Stimulated activated CD4-positive, alpha-beta T cell treated with anti-CD3 and anti-CD28 coated beads, Interleukin-1b, Interleukin-23, amount 100 ng/mL, for 1 hour (primary cell): ENCODE measurements around the gene LLGL2.
"Not testable (repeated sequence)": the region's sequence is repeated elsewhere in the genome, so short reads cannot be mapped to it uniquely, and the experiment has no call there.

ENCODE experiments used
- DNase-seq, 2 donors: peaks; one replicate each; pipeline ENCODE4 v3.0.0-alpha.2; 2020; ENCODE audit warnings: low read depth in 2 of 2

The LLGL2 gene

GRCh38 chr17:75506134-75506533 lies 19.4 kb upstream of the LLGL2 start:
- no peak for DNase-seq

- DNase-seq, result no peak
Measured at GRCh38 chr17:75506888-75507287, 18.6 kb upstream of the LLGL2 start.

GRCh38 chr17:75507733-75508719 lies 17.5 kb upstream of the LLGL2 start:
- DNase-seq, result no peak

GRCh38 chr17:75508931-75509361 lies 16.6 kb upstream of the LLGL2 start:
- DNase-seq, result no peak

GRCh38 chr17:75509528-75510258 lies 15.8 kb upstream of the LLGL2 start:
- DNase-seq, result no peak

- DNase-seq, result no peak
Measured at GRCh38 chr17:75511270-75511609, 14.3 kb upstream of the LLGL2 start.

GRCh38 chr17:75511610-75512575 lies 13.6 kb upstream of the LLGL2 start:
- DNase-seq, result no peak

- DNase-seq, result no peak
Measured at GRCh38 chr17:75512926-75513640, 12.4 kb upstream of the LLGL2 start.

GRCh38 chr17:75513641-75514000 lies 11.9 kb upstream of the LLGL2 start:
- no peak for DNase-seq

- DNase-seq, result no peak
Measured at GRCh38 chr17:75514299-75514918, 11.1 kb upstream of the LLGL2 start.

GRCh38 chr17:75514919-75515495 lies 10.5 kb upstream of the LLGL2 start:
- no peak for DNase-seq

GRCh38 chr17:75515496-75516254 lies 9.8 kb upstream of the LLGL2 start, which contains the start of gene CASKIN2:
TSS of gene CASKIN2 (minus strand) at chr17:75515537. CDS start at chr17:75513804, 1,733 bp downstream.
- peak; percentile 39 to 79 for DNase-seq

- peak; percentile 86 to 93 for DNase-seq
Measured at GRCh38 chr17:75516255-75516618, 9.3 kb upstream of the LLGL2 start, which contains the start of gene TSEN54. TSS of gene TSEN54 (plus strand) at chr17:75516528. CDS start at chr17:75516561, 33 bp downstream.

- no peak for DNase-seq
Measured at GRCh38 chr17:75516619-75517296, 8.7 kb upstream of the LLGL2 start.

GRCh38 chr17:75517297-75517865 lies 8.1 kb upstream of the LLGL2 start:
- DNase-seq, result no peak

- DNase-seq, result no peak
Measured at GRCh38 chr17:75518201-75518600, 7.3 kb upstream of the LLGL2 start.

- no peak for DNase-seq
Measured at GRCh38 chr17:75518983-75519537, 6.4 kb upstream of the LLGL2 start.

- not testable (repeated sequence) for DNase-seq
Measured at GRCh38 chr17:75520413-75520812, 5.1 kb upstream of the LLGL2 start.
